Upper lobe of left lung (tissue), 4 donors: Measurements from ENCODE around the gene AGBL5.
A peak's percentile ranks its signal among the peaks of the same experiment; 100 is the strongest.

Experiments used
- POLR2A ChIP-seq, 4 donors: fragments of 450-650 bp; IDR thresholded peaks; one replicate each; pipeline ENCODE4 v1.5.1; 2016 to 2017; ENCODE audit warnings: antibody characterized with exemption in 4 of 4, mild to moderate bottlenecking in 2 of 4
- POLR2AphosphoS5 ChIP-seq, 2 donors: sonication (generic); formaldehyde crosslinking; IDR thresholded peaks; one replicate each; pipeline ENCODE4 v1.5.1; 2017; ENCODE audit warnings: antibody characterized with exemption in 2 of 2
- TF ChIP-seq, protein P1 (sequence below), 6 experiments: fragments of 450-650 bp in 4 of 6; fragments of 200-600 bp in 2 of 6; sonication (generic) in 2 of 6; IDR thresholded peaks; one replicate each; pipeline ENCODE4 v1.5.1; 2016 to 2019; ENCODE audit warnings: antibody characterized with exemption in 6 of 6

DNA sequence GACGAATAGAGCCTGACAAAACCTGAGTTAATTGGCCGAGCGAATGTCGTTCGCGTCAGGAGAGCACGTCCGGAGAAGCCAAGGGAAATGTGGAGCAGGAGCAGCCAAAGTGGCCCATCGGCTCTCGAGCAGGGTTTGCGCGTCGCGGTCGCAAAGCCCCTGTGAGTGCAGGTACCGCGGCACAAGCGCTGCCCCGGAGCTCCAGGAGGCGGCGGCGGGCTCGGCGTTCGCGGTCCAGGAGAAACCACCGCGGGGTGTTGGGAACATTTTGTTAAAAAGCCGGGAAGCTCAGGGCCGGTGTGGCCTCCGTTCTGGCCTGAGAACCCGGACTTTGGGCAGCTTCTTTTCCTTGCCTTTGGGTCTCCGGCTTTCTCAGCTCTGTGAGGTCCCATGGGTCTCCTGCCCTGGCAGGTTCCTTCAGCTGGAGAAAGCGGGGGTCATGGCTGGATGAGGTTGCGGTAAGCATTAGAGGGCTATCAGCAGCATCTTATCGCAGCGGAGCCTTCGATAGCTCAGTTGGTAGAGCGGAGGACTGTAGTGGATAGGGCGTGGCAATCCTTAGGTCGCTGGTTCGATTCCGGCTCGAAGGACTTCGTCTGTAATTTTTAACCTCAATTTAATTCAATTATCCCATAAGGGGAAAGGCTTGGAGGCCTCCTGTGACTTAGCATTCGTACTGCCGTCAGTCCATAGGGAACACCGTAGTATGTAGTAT lies 1.0 kb upstream of the AGBL5 start:
- TF ChIP-seq, protein P1, sequence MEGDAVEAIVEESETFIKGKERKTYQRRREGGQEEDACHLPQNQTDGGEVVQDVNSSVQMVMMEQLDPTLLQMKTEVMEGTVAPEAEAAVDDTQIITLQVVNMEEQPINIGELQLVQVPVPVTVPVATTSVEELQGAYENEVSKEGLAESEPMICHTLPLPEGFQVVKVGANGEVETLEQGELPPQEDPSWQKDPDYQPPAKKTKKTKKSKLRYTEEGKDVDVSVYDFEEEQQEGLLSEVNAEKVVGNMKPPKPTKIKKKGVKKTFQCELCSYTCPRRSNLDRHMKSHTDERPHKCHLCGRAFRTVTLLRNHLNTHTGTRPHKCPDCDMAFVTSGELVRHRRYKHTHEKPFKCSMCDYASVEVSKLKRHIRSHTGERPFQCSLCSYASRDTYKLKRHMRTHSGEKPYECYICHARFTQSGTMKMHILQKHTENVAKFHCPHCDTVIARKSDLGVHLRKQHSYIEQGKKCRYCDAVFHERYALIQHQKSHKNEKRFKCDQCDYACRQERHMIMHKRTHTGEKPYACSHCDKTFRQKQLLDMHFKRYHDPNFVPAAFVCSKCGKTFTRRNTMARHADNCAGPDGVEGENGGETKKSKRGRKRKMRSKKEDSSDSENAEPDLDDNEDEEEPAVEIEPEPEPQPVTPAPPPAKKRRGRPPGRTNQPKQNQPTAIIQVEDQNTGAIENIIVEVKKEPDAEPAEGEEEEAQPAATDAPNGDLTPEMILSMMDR (IDR thresholded peaks at IDR 0.05), result peak; percentile 52 to 72 (median 60)
- TF ChIP-seq POLR2A (IDR thresholded peaks at IDR 0.05) (no peak), POLR2AphosphoS5 (IDR thresholded peaks at IDR 0.05) (no peak)
